GM18873 (cell line): ENCODE measurements around the gene TVP23B.
"Not testable (repeated sequence)": the region's sequence is repeated elsewhere in the genome, so short reads cannot be mapped to it uniquely, and the experiment has no call there.

Experiments used
- ATAC-seq: cut with Tn5 transposase; IDR thresholded peaks from one replicate; pipeline ENCODE4 v1.9.1; 2021; ENCODE audit warnings: mild to moderate bottlenecking, moderate library complexity, moderate number of reproducible peaks; ENCODE audit not compliant: unreplicated experiment, low FRiP score

Gene TVP23B

DNA sequence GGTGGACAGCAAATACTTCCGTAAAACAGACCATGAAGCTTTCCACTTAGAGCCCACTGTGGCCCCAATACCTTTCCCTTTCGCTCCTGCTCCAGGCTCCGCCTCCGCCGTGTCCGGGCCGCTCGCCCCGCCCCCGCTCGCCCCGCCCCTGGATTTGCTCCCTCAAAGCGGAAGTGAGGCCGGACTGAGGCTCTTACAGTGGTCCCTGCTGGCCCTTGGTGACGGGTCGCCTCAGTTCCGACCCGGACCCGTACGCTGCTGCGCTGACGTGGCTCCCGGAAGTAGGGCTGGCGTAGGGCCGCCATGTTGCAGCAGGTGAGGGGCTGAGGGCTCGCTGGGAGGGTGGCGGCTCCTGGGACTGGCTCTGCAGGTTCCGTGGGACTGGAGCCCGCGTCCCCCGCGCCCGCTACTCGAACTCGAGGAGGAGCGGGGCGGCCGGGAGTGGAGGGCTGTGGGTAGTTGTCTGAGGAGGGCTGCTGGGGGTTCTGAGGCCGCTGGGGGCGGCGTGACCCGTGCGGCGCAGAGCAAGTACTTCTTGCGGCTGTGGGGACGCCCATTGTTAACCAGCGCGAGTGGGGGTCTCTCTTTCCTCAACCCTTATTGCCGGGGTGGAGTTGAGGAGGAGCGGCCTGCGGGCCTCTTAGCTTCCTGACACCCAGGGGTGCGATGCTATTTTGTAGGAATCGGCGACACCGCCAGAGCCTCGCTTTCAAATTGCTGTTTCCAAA is at the start of gene TVP23B:
TSS of gene TVP23B (plus strand) at position 193 of the 728 bp plus-strand sequence. CDS start at position 304, 111 bp downstream.
- peak; percentile 89 for ATAC-seq

DNA sequence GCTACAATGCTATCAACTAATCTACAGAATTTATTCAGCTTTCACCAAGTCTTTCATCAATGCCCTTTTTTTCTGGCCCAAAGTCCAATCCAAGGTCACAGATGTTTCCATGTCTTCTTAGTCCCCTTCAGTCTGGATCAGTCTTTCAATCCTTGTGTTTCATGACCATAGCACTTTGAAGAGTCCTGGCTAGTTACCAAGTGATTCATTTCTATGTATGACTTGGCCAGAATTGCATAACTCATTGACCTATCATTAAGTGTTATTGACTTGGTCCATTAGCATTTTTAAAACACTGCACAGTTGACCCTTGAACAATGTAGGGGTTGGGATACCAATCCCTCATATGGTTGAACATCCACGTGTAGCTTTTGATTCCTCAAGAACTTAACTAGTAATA is 48.5 kb upstream of the TVP23B start:
- ATAC-seq, result not testable (repeated sequence)

DNA sequence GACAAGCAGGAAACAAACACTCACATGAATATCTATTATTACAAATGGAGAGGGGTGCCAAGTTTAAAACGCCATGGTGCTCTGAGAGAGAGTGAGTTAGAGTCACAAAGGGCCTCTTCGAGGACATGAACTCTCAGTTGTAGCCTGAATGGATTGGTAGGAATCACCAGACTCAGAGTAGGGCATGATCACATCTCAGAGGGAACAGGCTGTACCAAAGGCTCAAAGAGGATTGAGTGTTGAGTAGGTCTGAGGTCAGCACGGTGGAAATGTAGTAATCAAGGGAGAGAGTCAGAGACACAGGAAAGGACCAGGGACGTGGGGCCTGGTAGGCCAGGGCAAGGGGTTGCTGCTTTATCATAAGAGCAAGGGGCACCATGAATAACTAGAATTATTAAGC is 47.6 kb upstream of the TVP23B start:
- ATAC-seq, result not testable (repeated sequence)

DNA sequence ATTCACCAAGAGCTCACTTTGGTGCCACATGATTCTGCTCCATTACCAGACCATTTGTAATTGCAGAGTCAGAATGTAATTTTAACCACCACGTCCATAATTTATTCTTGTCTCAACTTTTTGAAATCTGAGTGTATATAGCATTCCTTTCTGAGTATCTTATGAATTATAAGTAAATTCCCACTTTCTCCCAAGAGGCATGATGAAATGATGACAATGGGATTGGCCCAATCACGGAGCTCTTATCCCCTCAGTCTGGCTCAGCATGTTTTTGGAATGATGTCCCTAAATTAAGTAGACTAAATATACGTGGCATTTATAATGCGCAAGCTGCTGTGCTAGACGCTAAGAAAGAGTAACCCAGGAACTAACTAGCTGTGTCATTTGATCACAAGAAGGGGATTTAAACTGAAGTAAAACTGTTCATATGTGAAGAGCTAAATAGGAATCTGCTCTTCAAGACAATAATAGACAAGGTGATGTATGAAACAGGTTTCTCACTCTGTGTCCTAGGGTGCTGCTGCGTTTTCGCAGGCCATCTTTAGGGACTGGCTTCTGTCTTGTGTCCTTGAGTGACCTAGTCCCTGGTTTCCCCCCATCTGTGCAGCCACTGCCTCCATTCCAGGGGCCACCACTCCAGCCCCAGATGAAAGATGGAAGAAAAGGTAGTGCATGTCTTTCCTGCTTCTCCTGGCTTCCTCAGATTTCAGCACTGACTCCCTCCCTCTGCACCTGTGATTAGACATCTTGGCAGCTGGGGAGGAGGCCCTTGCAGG is 41.2 kb upstream of the TVP23B start:
- not testable (repeated sequence) for ATAC-seq

DNA sequence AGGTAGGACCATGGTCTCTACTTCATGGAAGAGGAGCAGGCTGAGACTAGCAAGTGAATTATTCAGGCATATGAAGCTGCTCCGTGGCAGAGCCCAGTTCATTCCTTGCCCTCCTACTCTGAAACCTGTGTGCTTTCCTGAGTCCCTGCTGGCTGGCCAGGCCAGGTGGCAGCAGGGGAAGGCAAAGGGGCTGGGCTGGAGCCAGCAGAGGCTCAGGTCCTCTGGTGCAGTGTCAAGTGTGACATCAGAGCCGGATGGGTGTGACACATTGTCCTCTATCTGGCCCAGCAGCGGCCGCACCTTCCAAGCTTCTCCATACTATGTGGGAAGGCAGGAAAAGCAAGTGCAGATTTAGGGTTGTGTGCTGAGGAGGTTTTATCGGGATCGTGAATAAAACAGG is 39.8 kb upstream of the TVP23B start:
- ATAC-seq, result not testable (repeated sequence)

DNA sequence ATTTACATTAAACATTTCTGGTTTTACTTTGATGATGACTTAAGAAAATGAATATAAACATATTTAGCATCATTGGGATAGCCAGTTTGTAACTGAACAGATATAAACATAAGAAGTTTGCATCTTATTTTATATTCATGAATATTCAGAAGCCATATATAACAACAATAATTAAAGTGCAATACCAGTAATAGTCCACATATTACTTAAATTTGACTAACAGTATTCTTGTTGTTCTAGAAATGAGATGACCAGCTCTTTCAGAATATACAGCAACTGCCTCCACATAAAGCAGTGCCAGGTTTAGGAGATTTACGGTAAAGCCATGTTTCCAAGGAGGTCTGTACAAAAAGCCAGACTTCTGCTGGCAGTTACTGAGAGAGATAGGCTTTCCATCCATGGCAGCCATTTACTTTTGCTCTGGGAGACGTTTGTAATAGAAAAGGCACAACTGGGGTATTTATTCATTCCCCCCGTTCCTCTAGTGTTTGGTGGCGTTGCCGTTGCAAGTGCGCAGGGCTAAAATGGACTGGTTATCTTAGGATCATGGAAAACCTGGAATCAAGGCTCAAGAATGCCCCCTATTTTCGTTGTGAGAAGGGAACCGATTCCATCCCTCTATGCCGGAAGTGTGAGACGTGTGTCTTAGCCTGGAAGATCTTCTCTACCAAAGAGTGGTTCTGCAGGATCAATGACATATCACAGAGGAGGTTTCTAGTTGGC is 37.1 kb upstream of the TVP23B start, which contains the start of gene FBXW10:
TSS of gene FBXW10 (plus strand) at position 356 of the 723 bp plus-strand sequence. CDS start at position 547, 191 bp downstream.
- ATAC-seq, result not testable (repeated sequence)

DNA sequence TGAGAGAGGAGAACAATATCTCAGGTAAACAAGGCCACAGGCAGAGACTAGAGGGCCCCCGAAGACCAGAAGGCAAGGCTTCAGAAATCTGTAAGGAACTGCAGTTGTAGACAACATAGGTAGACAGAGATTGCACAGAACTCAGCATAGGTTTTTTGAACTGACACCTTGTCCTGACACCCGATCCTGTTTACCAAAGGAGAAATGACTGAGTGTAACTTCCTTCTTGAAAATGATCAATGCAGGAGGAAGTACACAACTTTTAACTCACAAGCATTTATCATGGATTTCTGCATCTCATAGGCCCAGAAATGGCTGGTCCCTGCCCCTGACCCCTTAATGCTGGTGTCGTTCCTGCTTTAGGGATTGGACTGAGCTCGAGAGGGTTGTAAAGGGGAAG is 36.3 kb upstream of the TVP23B start:
- not testable (repeated sequence) for ATAC-seq

DNA sequence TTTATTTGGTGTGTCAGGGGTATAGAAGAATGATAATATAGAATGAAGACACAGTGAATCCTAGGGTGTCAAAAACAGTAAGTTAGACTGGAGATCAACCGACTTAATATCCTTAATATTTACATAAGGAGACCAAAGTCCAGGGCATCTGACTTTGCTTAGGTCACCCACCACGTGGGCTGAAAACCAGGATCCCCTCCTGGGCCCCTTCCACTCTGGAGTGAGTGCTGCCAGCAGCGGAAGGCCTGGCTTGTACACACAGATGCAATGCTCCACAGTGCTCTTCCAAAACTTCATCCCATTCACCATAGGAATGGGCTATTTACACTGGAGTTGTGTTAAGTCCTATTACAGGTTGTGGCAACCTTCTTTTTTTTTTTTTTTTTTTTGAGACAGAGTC is 34.4 kb upstream of the TVP23B start:
- ATAC-seq, result not testable (repeated sequence)

DNA sequence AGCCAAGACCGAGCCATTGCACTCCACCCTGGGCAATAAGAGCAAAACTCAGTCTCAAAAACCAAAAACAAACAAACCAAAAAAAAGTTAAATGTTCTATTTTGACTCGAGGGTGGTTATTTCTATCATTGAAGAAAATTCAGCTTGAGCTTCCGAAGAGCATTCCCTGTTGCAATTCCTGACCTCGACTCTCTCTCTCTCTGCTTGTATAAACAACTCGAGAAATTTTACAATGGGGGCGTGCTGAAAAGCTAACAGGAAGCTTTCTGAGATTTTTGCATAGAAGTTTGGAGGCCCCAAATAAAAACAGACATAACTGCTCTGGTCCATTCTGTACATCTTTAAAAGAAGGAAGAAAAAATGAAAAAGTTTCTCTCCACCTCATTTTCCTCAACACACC is 33.5 kb upstream of the TVP23B start:
- ATAC-seq, result not testable (repeated sequence)

DNA sequence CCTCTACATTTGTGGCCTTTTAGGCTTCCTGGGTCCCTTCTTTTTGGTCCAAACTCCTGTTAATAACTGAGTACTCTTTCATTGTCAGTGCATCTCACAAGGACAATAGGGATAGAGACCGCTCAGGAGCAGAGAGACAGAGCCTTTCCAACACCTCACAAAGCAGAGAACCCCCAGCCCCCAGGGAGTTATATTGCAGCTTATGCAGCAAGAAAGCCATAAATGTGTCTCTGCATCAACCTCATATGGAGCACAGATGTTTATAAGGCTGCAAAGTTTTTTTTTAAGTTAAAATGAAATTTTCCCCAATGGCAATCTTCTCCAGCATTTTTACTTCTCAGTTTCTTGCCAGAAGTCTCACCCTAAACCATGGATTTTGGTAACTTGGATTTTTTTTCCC is 30.7 kb upstream of the TVP23B start:
- ATAC-seq, result not testable (repeated sequence)

DNA sequence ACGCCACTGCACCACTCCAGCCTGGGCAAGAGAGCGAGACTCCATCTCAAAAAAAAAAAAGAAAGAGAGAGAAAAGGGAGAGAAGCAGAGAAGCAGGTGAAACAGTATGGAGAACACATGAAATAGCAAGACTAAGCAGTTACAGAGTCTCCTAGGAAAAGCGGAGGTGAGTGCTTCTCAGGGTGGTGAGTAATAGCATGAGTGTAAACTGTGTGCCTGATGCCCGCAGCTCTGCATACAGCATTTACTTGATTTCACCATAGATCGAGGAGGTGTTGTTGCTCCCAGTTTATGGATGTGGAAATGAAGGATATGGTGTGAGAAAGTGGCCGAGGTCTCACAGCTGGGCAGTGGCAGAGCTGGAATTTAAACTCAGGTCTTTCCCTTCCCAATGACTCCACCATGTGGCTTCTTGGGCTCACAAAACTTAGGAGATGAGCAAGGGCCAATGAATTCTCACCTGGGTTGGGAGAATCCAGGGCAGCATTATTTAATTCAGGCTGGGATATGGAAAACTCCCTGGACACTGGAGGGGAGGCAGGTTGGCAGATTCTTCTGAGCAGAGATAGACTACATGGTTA is 27.1 kb upstream of the TVP23B start:
- not testable (repeated sequence) for ATAC-seq

DNA sequence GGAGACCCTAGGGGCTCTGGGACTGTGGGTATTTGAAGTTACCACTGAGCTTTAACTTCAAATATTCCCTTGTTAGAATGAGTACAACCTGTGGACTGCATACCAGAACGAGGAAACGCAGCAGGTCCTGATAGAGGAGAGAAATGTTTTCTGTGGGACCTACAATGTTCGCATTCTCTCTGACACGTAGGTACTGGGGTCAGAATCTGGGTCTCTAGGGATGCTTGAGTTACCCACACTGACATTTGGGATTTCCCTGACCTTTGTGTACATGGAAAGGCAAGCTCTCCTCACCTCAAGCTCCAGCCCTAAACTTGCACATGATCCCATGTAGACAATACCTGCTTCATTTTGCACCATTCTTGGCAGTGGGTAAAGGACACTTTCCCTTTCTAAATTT is 25.0 kb upstream of the TVP23B start:
- ATAC-seq, result not testable (repeated sequence)

DNA sequence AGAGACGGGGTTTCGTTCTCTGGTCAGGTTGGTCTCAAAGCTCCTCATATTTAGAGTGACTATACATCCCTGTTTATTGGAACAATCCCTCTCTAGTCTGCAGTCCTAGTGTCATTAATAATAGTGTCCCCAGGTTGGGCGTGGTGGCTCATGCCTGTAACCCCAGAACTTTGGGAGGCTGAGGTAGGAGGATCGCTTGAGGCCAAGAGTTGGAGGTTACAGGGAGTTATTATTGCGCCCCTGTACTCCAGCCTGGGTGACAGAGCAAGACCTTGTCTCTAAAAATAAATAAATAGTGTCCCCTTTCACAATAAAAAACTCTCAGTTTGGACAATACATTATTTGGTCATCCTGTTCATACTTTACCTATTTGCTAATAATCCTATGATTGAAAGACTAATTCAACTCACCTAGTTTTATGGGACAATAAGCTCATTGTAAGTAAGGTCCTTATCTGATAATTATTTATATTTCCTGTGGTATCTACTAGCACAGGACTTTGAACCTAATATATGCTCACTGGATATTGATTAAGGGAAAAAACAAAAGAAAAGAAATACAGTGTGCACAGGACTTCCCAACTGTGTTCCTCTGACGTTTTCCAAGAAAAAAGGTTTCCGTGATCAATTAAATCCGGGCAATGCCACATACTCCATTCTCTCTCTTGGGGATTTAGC is 23.5 kb upstream of the TVP23B start:
- ATAC-seq, result not testable (repeated sequence)

DNA sequence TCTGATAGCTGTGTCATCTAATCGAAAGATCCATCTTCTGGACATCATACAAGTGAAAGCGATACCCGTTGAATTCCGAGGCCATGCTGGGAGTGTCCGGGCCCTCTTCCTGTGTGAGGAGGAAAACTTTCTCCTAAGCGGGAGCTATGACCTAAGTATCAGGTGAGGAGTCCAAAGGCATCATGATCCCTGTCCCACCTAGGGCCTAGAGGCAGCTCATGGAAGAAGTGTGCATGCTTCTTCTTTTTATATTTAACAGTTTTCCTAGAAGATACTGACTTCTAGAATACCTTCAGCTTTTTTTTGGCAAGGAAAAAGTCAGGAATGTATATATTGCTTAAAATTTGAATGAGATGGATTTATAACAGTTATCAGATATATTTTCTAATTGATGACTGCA is 22.6 kb upstream of the TVP23B start:
- not testable (repeated sequence) for ATAC-seq

DNA sequence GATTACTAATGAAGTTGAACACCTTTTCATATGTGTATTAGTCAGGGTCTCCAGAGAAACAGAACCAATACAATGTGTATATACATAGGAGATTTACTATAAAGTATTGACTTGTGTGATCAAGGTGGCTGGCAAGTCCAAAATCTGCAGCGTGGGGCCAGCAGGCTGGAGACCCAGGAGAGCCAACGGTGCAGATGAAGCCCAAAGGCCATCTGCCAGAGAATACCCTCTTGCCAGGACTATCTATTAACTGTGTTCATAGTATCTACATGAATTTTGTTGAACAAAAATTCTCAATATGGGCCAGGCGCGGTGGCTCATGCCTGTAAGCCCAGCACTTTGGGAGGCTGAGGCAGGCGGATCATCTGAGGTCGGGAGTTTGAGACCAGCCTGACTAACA is 20.8 kb upstream of the TVP23B start:
- ATAC-seq, result not testable (repeated sequence)

DNA sequence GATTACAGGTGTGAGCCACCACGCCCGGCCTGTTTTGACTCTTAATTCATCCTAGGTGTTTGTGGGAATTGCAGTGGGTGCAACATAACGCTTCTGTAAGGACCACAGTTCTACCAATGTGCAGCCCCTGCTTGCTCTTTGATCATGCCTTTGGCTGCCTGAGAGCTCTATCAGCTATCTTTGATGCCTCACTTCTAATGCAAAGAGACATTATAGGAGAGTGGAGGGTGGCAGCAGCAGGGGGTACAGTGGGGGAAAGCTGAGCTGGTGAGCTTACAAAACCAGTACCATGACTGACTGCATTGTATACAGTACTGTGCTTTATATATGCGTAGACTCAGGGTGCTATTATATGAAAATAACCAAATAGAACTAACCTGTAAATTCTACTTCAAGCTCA is 10.4 kb upstream of the TVP23B start:
- not testable (repeated sequence) for ATAC-seq

DNA sequence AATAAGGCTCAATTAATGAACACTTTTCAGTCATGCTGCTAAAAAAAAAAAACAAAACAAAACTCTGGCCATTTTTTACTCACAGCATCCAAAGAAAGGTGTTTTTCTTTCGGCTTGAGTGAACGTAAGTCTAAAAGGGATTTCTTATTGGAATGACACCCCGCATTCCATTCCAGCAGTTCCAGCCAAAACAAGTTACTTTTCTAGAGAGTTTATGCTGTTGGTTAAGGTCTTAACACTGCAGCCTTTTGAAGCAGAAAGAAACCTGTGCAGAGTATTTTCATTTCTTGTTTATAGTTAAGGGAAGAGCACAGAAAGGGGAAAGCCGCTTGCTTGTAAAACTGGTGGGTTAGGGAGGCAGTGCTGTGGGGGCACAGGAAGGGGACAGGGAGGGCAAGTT is 9.9 kb upstream of the TVP23B start:
- ATAC-seq, result not testable (repeated sequence)

DNA sequence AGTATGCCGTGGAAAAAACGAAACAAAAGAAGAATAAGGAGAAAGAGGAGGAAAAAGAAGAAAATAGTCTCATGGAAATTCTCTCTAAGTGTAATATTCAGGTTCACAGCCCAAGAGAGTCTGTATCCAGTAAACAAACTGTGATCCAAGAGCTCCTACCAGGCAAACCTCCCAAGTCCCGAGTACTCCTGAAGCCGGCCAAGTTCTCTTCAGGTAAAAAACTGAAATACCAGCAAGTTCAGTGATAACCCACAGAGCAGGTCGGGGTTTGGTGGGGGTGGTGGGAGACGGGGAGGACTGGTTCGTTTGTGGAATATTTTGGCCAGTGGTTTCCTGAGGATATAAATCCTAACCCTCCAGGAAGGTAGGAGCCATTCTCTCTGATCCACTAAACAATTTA is 8.5 kb upstream of the TVP23B start:
- no peak for ATAC-seq

DNA sequence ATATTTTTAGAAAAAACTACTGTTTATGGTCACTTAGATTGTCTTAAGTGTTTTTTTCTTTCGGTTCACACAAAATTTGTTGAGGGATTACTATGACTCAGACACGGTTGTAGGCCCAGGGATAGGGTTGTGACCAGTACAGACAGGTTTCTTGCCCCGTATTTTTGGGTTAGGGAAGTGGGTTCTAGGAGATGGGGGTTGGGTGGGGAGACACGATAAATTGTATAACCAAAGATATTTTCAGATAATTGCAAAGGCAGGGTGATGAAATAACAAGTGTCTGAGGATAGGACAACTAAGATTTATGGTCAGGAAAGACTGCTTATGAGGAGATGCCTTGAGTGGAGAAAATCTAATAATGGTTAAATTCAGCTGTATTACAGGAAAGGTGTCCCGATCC is 822 bp downstream of the TVP23B start:
- not testable (repeated sequence) for ATAC-seq

DNA sequence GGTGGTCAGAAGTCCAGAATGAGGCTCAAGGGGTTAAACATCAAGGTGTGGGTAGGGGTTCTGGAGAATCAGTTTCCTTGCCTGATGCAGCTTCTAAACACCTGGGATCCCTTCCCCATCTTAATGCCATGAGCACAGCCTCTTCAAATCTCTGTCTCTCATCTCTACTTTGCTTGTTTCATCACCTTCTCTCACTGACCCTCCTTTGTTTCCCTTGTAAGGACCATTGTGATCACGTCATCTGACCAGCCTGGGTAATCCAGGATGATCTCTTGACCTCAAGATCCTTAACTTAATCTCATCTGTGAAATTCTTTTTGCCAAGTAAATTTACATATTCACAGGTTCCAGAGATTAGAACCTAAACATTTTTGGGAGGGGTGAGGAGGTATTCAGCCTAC is 5.0 kb downstream of the TVP23B start:
- ATAC-seq, result not testable (repeated sequence)
